K562 (cell line): ENCODE measurements around the gene BLM. TPM values are rescaled to one million over a fixed set of nuclear protein-coding genes. Genes with fewer than 3 reads are reported as not detected.

ENCODE experiments used
- ATAC-seq: fragments of 200-7000 bp; cut with Tn5 transposase; 3 replicates; pipeline ENCODE4 v1.9.1; 2020; ENCODE audit warnings: moderate library complexity
- BruUV-seq: library from RNA; stranded (reverse); fragments of 400-500 nt; replicated peaks from 2 replicates; lab custom pipeline; 2021; lab: Mats Ljungman, UMichigan
- CTCF ChIA-PET: fragments of 300-600 bp; formaldehyde crosslinking; extraction: SDS; loops from one replicate; lab custom pipeline; 2021; ENCODE audit warnings: low intra/inter-chr PET ratio; lab: Yijun Ruan, JAX
- POLR2A ChIA-PET: fragments of 300-600, 350-650 bp; sonication (Branson Sonifier 250); formaldehyde crosslinking; extraction: SDS; loops from one replicate; lab custom pipeline; 2021; ENCODE audit warnings: antibody characterized with exemption, inconsistent platforms; lab: Yijun Ruan, JAX
- DNase-seq, 4 experiments: peaks; one replicate each; pipeline versions ENCODE4 v3.0.0 to v3.0.0-alpha.2; 2011 to 2018; ENCODE audit warnings: low spot score in 3 of 4, mixed read lengths in 3 of 4; ENCODE audit errors: extremely low read depth in 1 of 4
- FAIRE-seq: peaks from 2 replicates; lab custom pipeline; 2011; peaks lifted over from hg19 to GRCh38; lab: Jason Lieb, UNC
- H2AFZ ChIP-seq: 2 replicates; pipeline ENCODE4 v1.6.0; 2011; ENCODE audit warnings: low read depth, low read length, control low read depth, inconsistent platforms
- H3K27ac ChIP-seq: fragments of 200-600 bp; 3 replicates; pipeline ENCODE4 v1.8.0; 2011; ENCODE audit warnings: low read depth, mild to moderate bottlenecking, control low read depth, inconsistent platforms, low read length, moderate library complexity, mixed read lengths; ENCODE audit errors: extremely low read depth
- H3K27me3 ChIP-seq, 2 experiments: fragments of 300-600 bp in 1 of 2; 2 replicates in 1 of 2; 3 replicates in 1 of 2; pipeline versions ENCODE4 v1.6.0 to v1.8.0; 2011; ENCODE audit warnings: inconsistent platforms in 2 of 2, low read length in 2 of 2, mild to moderate bottlenecking in 1 of 2, mixed read lengths in 1 of 2, moderate library complexity in 1 of 2; ENCODE audit not compliant: control insufficient read depth in 2 of 2, insufficient read depth in 2 of 2
- H3K36me3 ChIP-seq: fragments of 300-600 bp; 3 replicates; pipeline ENCODE4 v1.8.0; 2011; ENCODE audit warnings: mild to moderate bottlenecking, low read length, inconsistent platforms; ENCODE audit not compliant: control insufficient read depth, insufficient read depth
- H3K4me1 ChIP-seq, 2 experiments: fragments of 200-600 bp in 1 of 2; replicated peaks in 1 of 2; 2 replicates in 1 of 2; 3 replicates in 1 of 2; pipeline versions ENCODE4 v1.5.1 to v1.8.0; 2011; ENCODE audit warnings: inconsistent platforms in 2 of 2, low read length in 2 of 2, mild to moderate bottlenecking in 1 of 2, mixed read lengths in 1 of 2, moderate library complexity in 1 of 2; ENCODE audit not compliant: control insufficient read depth in 2 of 2, insufficient read depth in 2 of 2
- H3K4me2 ChIP-seq: 2 replicates; pipeline ENCODE4 v1.6.1; 2011; ENCODE audit warnings: low read length, control low read depth, inconsistent platforms, mixed read lengths; ENCODE audit not compliant: insufficient read depth
- H3K4me3 ChIP-seq: fragments of 200-600 bp; sonication (generic), shearing (Covaris generic); 2 replicates; pipeline ENCODE4 v1.5.1; 2016; ENCODE audit warnings: control low read depth, inconsistent platforms
- H3K79me2 ChIP-seq: fragments of 200-600 bp; 3 replicates; pipeline ENCODE4 v1.8.0; 2011; ENCODE audit warnings: low read length, inconsistent platforms; ENCODE audit not compliant: control insufficient read depth, insufficient read depth
- H3K9ac ChIP-seq, 2 experiments: 2 replicates each; pipeline versions ENCODE4 v1.6.0 to v1.6.1; 2011; ENCODE audit warnings: low read depth in 2 of 2, low read length in 2 of 2, control low read depth in 1 of 2, inconsistent platforms in 1 of 2, mild to moderate bottlenecking in 1 of 2, mixed read lengths in 1 of 2; ENCODE audit not compliant: insufficient read depth in 1 of 2
- H3K9me1 ChIP-seq: one replicate; pipeline ENCODE4 v1.6.0; 2011; ENCODE audit warnings: inconsistent platforms, mild to moderate bottlenecking, low read length, moderate library complexity; ENCODE audit not compliant: control insufficient read depth, insufficient read depth
- H3K9me3 ChIP-seq: replicated peaks from 2 replicates; pipeline ENCODE4 v1.5.1; 2011; ENCODE audit warnings: low read depth, low read length, inconsistent platforms; ENCODE audit not compliant: control insufficient read depth, insufficient read depth
- H4K20me1 ChIP-seq: replicated peaks from 2 replicates; pipeline ENCODE4 v1.6.1; 2011; ENCODE audit warnings: low read length, inconsistent platforms, mixed read lengths; ENCODE audit not compliant: control insufficient read depth, insufficient read depth
- HDAC2 ChIP-seq: fragments of 450-650 bp; IDR thresholded peaks from 2 replicates; pipeline ENCODE4 v1.6.1; 2016; ENCODE audit warnings: mild to moderate bottlenecking
- PCBP2 ChIP-seq: fragments of 200-400 bp; formaldehyde crosslinking; IDR thresholded peaks from 2 replicates; pipeline ENCODE4 v1.6.1; 2018; ENCODE audit warnings: low read length, low read depth, mild to moderate bottlenecking, moderate library complexity; ENCODE audit not compliant: poor library complexity, severe bottlenecking
- PHB2 ChIP-seq: fragments of 450-650 bp; IDR thresholded peaks from 2 replicates; pipeline ENCODE4 v1.6.1; 2017; ENCODE audit warnings: low read depth
- WGBS: fragments of 100-300 bp; shearing (Covaris generic); methylation state at CpG from one replicate; pipeline ENCODE4 v1.1.6; 2016; ENCODE audit warnings: low coverage, mixed read lengths; ENCODE audit not compliant: insufficient coverage; ENCODE audit errors: missing lambda C conversion rate; 5-methylcytosine and 5-hydroxymethylcytosine counted together
- in situ Hi-C: fragments of 300-500 bp; cut with MboI; formaldehyde crosslinking; loops from 4 replicates; pipeline ENCODE4 v1.15.0; 2018; ENCODE audit warnings: inconsistent platforms, mixed read lengths
- intact Hi-C: fragments of 100-400 bp; cut with micrococcal nuclease; formaldehyde crosslinking; loops from 2 replicates; pipeline ENCODE4 v1.14.2; 2022
- polyA plus RNA-seq, 8 experiments: library from polyadenylated mRNA; depleted of rRNA in 4 of 8; stranded (reverse) in 5 of 8; unstranded in 3 of 8; fragments of >200 nt; fragmentation: Nextera tagmentation in 2 of 8; fragmentation: Illumina TruSeq in 1 of 8; extraction: Ambion mirVana in 2 of 8; extraction: Trizol in 1 of 8; gene quantifications; 2 replicates each; pipeline versions ENCODE4 v1.2.1 to v1.2.3, GENCODE V29; 2011 to 2014; ENCODE audit warnings: inconsistent platforms in 1 of 8, missing spikeins in 1 of 8
- total RNA-seq, 7 experiments: library from RNA; depleted of rRNA in 6 of 7; stranded (reverse); fragments of >200 nt in 6 of 7; fragmentation: Illumina TruSeq in 2 of 7; extraction: Trizol in 2 of 7; gene quantifications; 2 replicates each; pipeline versions ENCODE4 v1.2.1 to v1.2.3, GENCODE V29; 2011 to 2021; ENCODE audit warnings: low replicate concordance in 1 of 7
- TF ChIP-seq, protein P1 (sequence below): IDR thresholded peaks from 3 replicates; pipeline ENCODE4 v1.6.1; 2011; ENCODE audit warnings: borderline replicate concordance, mild to moderate bottlenecking; ENCODE audit not compliant: insufficient read length, insufficient read depth

BLM gene
- total and polyA plus RNA-seq, 9 of the 15 experiments (the other 6 are each of a cell fraction or from before 2014, with no cell fraction given): 21.0 to 56.0 (median 43.9) TPM

DNA sequence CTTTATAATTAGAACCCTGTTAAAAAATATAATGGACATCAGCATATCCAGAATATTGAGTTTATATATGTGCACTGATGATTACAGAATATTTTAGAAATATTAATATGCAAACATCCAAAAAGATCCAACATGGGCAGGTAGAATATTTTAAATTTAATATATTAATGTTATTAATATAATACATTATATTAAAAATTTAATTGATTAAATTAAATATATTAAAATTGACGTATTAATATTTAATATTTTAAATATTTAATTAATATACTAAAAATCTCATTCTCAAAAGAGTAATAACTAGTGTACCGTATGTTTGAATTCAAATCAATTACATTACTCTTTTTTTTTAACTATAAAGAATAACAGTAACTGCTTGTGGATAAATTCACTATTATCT lies 77.4 kb downstream of the BLM start:
- Histone ChIP-seq H3K4me3 (no peak overlapping the region), H3K27ac (no peak overlapping the region), H3K27me3 (no peaks in the 10 kb centered on the region), H3K36me3 (peaks cover 79% of the 10 kb centered on the region), H3K4me2 (no peak overlapping the region), H2AFZ (no peak overlapping the region), H3K9me3 (no peaks in the 10 kb centered on the region), H3K9ac (no peak overlapping the region), H4K20me1 (no peaks in the 10 kb centered on the region), H3K79me2 (no peaks in the 10 kb centered on the region), H3K4me1 (no peaks in the 10 kb centered on the region; a peak in 2 of 5 replicates), H3K9me1 (no peaks in the 10 kb centered on the region)
- no peak for TF ChIP-seq PHB2
- no peak for TF ChIP-seq HDAC2
- TF ChIP-seq, protein P1, sequence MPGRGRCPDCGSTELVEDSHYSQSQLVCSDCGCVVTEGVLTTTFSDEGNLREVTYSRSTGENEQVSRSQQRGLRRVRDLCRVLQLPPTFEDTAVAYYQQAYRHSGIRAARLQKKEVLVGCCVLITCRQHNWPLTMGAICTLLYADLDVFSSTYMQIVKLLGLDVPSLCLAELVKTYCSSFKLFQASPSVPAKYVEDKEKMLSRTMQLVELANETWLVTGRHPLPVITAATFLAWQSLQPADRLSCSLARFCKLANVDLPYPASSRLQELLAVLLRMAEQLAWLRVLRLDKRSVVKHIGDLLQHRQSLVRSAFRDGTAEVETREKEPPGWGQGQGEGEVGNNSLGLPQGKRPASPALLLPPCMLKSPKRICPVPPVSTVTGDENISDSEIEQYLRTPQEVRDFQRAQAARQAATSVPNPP: no peak
- no peak for TF ChIP-seq PCBP2
- BruUV-seq: no TSS peak
- ChIA-PET CTCF (interaction anchor here (0.6 kb wide), 1 partner anchor 39 kb away, joined by 3 read pairs; no protein-coding TSS in a partner anchor), POLR2A (no interaction called here)
- in situ Hi-C loops (no loop called here), intact Hi-C loops (no loop called here)
- FAIRE-seq (no peak), DNase-seq (no peak), ATAC-seq (no peak)
- 96% methylated on average over 2 of the region's 2 CpGs for WGBS
